ENCODE measurements around the gene ZNF148.

Gene ZNF148

GRCh38 chr3:125261031-125261430 is 114.1 kb downstream of the ZNF148 start:
- no peak overlapping the region for H3K27ac ChIP-seq
- TF ChIP-seq ZFX (IDR thresholded peaks at IDR 0.05): no peak
- TF ChIP-seq, protein P1, sequence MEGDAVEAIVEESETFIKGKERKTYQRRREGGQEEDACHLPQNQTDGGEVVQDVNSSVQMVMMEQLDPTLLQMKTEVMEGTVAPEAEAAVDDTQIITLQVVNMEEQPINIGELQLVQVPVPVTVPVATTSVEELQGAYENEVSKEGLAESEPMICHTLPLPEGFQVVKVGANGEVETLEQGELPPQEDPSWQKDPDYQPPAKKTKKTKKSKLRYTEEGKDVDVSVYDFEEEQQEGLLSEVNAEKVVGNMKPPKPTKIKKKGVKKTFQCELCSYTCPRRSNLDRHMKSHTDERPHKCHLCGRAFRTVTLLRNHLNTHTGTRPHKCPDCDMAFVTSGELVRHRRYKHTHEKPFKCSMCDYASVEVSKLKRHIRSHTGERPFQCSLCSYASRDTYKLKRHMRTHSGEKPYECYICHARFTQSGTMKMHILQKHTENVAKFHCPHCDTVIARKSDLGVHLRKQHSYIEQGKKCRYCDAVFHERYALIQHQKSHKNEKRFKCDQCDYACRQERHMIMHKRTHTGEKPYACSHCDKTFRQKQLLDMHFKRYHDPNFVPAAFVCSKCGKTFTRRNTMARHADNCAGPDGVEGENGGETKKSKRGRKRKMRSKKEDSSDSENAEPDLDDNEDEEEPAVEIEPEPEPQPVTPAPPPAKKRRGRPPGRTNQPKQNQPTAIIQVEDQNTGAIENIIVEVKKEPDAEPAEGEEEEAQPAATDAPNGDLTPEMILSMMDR (conservative IDR thresholded peaks at IDR 0.05): no peak

- TF ChIP-seq, protein P1 (conservative IDR thresholded peaks at IDR 0.05): no peak
- no peak for TF ChIP-seq ZFX (IDR thresholded peaks at IDR 0.05)
- no peak overlapping the region for H3K27ac ChIP-seq
Measured at GRCh38 chr3:125260158-125260557, 115.0 kb downstream of the ZNF148 start.

- TF ChIP-seq ZFX (IDR thresholded peaks at IDR 0.05): no peak
- TF ChIP-seq, protein P1 (conservative IDR thresholded peaks at IDR 0.05): no peak
- no peak overlapping the region for H3K27ac ChIP-seq
Measured at GRCh38 chr3:125257536-125257935, 117.6 kb downstream of the ZNF148 start.

- no peak overlapping the region for H3K27ac ChIP-seq
- no peak for TF ChIP-seq ZFX (IDR thresholded peaks at IDR 0.05)
- TF ChIP-seq, protein P1 (conservative IDR thresholded peaks at IDR 0.05): no peak
Measured at GRCh38 chr3:125256675-125257074, 118.5 kb downstream of the ZNF148 start.

DNA sequence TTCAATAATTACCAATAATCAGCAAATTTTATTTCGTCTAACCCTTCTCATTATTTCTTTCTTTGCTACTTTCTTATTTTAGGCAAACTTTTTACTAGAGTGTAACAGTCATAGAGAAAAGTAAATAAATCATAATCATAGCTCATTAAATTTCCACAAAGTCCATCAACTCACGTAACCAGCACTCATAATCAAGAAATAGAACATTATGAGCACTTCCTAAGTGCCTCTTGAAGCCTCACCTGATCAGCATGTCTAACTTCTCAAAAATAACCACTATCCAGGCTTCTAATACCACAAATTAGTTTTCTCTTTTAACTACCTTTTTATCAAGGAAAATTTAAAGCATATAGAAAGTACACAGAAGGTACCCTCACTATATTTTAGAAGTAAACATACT is 124.2 kb downstream of the ZNF148 start:
- TF ChIP-seq, protein P1 (conservative IDR thresholded peaks at IDR 0.05): no peak
- no peak for TF ChIP-seq ZFX (IDR thresholded peaks at IDR 0.05)
- H3K27ac ChIP-seq: no peak overlapping the region

DNA sequence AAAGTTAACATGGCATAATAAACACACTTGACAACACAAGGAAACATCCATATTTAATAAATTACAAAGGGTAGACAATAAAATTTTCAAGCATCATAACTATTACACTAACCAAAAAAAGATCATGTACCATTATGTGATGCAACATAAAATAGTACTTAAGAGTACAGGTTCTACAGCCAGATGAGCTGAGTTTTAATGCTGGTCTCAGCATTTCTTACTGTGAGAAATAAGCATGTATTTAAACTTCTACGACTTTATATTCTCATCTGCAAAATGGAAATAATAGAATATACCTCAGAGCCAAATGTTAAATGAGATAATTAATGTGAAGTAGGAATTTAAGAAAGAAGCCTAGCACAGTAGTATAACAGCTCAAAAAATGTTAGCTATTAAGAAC is 128.9 kb downstream of the ZNF148 start:
- TF ChIP-seq, protein P1 (conservative IDR thresholded peaks at IDR 0.05): no peak
- no peak for TF ChIP-seq ZFX (IDR thresholded peaks at IDR 0.05)

DNA sequence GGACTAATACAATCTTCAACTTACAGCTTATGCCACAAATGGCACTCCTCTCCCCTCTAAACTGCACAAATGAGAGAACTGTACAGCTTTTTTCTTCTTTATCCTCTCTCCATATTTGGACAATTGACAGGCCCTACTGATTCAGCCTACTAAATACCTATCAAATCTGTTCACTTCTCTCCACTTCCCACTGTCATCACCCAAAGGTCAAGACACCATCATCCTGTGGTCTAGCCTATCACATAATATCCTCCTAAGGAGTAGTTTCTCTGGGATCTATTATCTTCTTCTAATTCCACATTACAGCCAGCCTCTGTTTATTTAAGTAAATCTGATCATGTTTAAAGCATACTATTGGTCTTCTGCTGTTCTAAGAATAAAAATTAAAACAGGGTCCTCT is 129.6 kb downstream of the ZNF148 start:
- H3K27ac ChIP-seq: no peak overlapping the region
- TF ChIP-seq, protein P1 (conservative IDR thresholded peaks at IDR 0.05): no peak

More for the DNA sequence above, 128.9 kb downstream of the ZNF148 start:
- H3K27ac ChIP-seq: no peak overlapping the region

Measured in C4-2B (cell line).